NCI-H446 treated with DMSO at 0.1 percent for 48 hours (cell line): ENCODE measurements around the gene TXNDC8.
"Not testable (repeated sequence)": the region's sequence is repeated elsewhere in the genome, so short reads cannot be mapped to it uniquely, and the experiment has no call there.

Experiments used
- DNase-seq: peaks from one replicate; lab custom pipeline; 2025; lab: John Stamatoyannopoulos, UW

TXNDC8 gene

DNA sequence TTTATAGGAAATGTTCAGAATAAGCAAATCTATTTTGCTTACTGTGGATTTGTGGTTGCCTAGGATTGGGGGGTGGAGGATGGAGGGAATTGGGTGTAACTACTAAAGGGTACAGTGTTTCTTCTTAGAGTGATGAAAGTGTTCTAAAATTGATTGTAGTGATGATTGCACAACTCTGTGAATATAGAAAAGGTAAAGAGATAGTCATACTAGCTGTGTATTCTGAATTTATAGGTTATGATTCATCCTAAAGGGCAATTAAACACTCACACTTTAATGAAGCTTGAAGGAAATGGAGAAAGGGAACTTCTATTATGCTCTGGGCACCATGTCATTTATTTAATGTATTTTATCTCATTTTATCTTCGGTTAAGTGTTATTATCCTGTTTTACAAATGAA, 9.9 kb downstream of the TXNDC8 start:
- DNase-seq: no peak

DNA sequence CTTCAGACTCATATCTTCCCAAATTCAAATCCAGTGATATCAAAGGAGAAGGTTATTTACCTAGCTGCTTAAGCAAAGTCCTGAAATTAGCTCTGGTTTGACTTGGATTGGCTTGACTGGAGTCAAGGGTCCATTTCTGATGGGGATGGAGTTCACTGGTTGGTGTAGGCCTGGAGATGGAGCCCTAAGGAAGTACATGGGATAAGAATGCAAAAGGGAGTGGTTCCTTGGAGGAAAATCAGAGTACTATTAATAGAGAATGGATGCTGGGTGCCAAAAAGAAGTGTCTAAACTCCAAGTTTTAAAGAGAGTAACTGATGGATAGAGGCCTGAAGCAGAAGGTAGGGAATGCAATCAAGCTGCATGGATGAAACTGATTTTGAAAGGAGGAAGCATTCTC, 13.8 kb downstream of the TXNDC8 start:
- no peak for DNase-seq

DNA sequence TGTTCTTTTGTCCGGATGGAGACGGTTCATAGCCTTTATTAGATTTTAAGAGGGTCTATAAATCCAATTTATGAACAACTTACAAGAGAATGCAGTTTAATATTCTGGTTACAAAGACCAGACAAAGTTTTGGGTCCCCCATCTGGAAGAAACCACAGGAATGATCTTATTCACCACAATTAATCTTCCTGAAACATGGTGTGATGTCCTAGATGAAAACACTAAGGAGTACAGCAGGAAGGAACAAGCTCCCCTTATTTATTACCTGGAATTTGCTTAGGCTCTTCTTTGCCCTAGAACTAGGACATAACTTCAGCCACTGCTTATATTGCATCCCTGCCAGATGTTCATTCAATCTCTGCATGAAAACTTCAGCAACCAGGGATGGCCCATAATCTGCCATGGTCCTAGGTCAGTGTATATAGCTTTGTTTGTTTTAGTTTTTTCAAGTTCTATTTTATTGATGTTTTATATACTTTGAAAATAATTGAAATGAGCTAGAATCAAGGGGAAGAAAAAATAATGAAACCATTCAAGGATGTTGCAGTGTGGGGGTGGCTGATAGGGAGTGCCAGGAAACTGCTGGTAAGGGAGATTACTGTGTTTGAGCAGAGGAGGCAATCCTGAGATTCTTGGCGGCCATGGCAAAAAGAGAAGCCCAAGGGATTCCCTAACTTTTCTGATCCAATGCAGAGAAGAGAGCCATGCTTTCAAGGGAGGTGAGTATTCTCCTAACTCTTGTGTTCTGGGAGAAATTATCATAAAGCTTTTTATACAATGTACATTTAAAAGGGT, 16.8 kb downstream of the TXNDC8 start:
- no peak for DNase-seq

DNA sequence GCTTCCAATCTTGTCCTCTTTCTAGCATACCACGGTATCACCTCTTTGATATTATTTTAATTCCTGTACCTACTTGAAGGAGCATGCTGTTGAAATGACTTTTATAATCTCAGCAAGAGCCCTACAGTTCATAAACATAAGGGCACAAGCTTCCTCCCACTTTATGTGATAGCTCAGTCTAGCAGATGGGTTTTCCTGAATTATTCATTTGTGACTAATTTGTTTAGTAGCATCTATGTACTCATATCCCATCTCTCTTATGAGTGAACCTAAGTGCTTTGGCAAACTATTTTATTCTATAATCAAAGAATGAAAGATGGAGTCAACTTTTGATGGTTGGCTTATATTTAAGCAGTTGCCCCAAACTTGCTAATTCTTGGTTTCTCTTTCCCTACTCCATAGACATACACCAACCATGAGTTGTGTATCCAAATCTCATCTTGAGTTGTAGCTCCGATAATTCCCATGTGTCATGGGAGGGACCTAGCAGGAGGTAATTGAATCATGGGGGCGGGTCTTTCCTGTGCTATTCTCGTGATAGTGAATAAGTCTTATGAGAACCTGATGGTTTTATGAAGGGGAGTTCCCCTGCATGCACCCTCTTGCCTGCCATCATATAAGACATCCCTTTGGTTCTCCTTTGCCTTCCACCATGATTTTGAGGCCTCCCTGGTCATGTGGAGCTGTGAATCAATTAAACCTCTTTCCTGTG, 17.7 kb downstream of the TXNDC8 start:
- no peak for DNase-seq

DNA sequence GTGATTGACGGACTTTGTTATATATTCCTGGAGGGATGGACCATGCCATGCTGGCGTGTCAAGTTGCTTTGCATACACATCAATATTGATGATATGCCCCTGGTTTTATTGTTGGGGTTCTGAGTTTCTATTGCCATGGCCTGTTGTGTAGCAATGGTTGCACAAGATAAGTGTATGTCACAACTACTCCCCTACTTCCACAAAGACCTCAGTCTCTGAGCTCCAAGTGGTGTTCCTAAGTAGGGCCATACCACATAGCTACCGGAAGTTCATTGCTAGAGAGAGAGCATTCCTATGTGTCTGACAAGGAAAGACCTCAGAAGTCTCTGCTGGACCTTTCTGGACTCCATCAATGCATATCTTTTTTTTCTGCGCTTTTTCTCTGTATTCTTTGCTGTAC, 19.8 kb downstream of the TXNDC8 start:
- no peak for DNase-seq

DNA sequence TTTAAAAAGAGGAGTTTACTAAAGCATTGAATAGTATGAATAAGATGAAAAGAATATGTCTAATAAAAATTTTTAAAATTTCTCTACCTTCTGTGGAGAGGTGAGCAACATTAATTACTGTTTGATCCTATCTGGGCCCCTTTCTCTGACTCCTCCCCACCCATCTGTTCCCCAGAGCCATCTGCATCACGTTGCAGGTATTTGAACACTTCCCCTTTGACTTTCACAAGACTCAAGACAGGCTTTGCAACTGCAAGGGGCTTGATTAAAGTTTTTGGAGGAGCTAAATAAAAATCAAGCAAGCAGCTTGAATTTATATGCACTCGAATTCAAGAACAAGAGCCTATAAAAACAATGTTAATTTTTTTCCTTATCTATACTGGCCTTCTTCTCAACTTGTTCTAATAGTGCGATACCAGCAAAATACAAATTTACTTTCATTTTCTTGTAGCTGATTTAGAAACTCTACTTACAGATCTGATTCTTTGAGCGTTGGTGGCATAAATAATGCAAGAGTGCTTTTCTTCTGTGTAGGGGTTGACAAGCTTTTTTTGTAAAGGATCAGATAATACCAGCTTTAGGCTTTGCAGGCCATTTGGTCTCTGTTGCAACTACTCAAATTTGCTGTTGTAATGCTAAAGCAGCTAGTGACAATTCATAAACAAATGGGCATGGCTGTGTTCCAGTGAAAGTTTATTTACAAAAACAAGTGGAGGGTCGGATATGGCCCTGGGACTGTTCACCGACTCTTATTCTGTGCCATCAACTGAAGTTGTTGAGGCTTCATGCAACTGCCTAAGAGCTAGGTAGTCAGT, 21.2 kb downstream of the TXNDC8 start:
- DNase-seq: no peak

DNA sequence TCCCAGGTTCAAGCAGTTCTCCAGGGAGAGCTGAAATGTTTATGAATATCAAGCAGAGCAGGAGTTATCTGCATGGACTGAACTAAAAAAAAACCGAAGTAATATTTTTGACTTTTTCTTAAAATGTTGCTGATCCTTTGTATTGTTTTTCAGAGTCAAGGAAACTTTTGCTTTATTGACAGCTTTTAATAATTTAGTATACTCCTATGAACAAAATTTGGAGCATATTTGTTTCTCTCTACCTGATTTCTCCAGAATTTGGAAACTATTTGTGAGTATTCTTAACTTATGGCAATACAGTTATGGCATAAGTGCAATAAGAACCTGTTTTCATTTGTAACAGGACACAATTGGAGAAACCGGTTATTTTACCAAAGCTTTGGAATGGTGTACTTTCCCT, 25.7 kb downstream of the TXNDC8 start:
- DNase-seq: not testable (repeated sequence)

DNA sequence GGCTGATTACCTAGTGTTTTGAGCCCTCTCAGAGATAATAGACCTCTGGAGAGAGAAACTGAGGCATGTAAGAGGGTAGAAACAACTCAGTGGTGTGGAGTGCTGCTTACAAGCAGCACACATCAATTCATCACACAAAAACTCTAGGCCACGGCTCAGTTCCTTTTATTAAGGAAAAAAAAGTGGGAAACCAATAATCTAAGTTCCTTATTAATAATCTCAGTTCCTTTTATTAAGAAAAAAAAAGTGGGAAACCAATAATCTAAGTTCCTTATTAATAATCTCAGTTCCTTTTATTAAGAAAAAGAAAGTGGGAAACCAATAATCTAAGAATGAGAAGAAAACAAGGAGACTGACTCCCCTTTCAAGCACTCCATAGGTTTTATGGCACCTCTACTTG, 28.0 kb downstream of the TXNDC8 start:
- DNase-seq: no peak

DNA sequence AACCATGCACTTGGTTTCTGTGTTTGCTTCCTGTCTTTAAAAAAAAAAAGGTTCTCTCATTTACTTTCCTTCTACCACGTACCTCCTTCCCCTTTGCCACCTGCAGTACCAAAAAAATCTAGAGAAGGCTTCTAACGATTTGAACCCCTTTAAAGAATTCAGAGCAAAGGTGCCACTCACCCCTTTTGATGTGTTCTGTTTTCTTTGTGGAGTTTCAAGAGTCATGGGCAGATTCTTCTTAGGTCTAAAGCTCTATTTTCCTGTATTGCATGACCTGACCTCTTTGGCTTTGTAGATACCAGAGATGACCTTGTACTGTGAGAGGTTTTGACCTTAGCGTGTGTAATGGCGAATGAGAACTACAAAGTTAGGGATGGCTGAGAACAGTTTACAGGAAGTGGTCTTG, 29.0 kb downstream of the TXNDC8 start:
- no peak for DNase-seq

DNA sequence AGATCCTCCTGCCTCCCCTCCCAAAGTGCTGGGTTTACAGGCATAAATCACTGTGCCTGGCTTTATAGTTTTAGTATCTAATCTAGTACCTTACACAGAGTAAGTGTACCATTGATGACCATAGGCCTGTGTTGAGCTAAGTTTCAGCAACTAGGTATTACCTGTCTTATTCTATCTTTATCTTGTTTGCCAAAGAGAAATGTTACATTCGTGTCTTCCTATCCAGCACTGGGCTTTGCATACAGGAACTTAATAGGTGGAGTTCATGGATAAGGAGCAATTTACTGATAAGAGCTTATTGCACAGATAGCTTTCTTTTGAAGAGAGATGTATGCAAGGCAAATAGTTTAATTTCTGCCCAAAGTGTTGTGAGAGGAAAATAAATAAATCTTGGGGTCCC, 30.5 kb downstream of the TXNDC8 start:
- no peak for DNase-seq

DNA sequence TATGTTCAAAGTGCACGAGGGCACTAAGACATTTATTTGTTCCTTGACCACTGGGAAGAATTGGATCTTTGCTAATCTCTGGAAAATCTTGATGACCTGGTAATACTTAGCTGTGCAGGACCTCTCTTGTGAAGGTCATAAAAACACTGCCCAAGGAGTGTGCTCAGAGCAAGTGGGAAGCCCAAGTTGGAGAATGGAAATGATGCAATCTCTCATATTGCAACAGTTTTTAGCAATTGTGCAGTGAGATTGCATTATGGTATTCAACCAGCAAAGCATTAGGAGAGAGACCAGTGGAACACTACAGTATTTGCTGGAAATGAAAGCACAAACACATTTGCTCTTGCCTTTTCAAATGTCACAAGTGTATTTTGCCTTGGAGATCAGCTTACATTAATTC, 34.5 kb downstream of the TXNDC8 start:
- DNase-seq: no peak

DNA sequence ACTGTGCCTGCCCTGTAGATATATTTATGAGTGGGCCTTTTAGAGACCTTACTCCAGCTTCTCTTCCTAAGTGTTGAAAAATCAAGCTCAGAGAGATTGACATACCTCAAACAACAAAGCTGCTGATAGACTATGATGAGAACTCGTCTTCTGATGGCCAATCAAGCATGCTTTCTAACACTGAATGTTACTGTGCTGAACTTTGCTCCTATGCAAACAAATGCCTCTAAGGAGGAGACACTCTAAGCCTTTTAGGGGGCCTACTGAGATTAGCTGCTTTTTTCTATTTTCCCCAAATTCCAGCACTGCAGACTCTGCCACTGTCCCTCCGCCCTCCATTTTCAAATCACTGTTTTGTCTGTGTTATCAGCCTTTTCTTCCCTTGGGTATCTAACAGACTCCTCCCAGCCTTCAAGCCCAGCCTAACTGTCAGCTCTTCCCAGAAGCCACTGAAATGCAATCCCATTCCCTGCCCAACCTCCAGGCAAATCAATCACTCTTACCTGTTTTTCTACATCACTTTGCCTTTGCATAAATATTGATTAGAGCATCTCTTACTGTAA, 39.5 kb downstream of the TXNDC8 start:
- no peak for DNase-seq

DNA sequence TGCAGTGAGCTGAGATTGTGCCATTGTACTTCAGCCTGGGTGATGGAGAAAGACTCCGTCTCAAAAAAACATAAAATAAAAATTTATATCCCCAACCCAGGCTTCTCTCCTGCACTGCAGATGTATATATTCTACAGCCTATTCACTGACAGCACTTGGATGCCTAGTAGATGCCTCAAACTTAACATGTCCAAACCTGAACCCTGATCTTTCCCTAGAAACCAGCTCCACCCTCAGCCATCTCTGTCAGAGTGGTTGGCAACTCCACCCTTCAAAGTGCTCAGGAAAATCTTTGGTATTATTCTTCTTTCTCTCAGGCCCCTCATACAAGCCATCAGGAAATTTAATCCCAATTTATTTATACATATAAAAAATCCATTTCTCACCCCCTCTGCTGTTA, 44.4 kb downstream of the TXNDC8 start:
- DNase-seq: no peak

DNA sequence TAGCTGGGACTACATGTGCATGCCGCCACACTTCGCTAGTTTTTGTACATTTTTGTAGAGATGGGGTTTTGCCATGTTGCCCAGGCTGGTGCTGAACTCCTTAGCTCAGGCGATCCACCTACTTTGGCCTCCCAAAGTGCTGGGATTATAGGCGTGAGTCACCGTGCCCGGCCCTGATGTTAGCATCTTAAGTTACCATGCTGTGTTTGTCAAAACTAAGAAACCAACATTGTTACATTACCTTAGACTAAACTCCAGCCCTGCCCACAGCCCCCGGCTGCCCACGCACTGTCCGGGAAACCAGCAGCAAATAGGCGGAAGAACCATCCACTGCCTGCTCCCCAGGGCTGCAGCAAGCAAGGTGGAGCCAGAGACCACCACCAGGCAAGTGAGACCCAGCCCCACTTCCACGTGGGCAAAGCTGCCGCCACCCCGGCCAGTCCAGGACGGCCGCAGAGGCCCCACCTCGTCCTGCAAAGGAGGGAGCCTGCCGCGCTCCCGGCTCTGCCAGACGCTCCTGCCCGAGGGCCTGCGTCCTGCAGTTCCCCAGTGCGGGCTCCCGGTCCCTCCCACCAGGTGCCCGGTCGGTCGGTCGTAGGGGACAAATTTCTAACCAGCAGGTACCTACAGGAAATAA, 45.6 kb downstream of the TXNDC8 start:
- DNase-seq: no peak

DNA sequence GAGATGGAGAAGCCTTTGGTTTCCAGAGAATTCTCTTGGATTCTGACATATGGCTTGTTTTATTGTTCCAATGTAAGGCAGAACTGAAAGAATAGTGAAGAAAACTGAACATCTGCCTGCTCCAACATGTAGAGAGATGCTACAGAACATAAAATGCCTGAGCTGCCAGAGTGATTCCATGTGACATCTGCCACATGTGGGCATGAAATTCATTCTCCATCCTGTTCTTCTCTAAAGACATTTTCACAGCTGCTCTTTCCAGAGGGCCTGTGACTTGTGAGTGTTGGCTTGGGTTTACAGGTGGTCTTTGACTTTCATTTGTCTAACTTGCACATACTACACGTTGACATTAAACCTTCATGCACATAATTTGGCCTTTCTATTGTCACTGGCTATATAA, 47.7 kb downstream of the TXNDC8 start:
- DNase-seq: no peak

DNA sequence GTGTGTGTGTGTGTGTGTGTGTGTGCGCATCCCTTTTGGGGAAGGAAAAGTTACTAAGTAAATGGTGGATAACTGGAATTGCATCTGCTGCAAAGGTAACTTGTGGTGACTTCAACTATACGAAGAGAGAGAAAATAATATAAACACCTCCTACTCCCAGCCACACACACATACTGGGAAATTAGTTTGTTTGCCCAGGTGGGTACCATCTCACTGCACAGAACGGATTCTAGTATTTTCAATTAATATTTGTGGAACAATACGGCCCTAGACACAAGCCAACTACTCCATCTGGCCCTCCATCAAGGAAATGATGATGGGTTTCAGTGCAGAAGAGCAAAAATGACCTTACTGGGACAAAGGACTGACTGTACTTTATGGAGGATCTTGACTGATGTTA, 49.2 kb downstream of the TXNDC8 start:
- no peak for DNase-seq

DNA sequence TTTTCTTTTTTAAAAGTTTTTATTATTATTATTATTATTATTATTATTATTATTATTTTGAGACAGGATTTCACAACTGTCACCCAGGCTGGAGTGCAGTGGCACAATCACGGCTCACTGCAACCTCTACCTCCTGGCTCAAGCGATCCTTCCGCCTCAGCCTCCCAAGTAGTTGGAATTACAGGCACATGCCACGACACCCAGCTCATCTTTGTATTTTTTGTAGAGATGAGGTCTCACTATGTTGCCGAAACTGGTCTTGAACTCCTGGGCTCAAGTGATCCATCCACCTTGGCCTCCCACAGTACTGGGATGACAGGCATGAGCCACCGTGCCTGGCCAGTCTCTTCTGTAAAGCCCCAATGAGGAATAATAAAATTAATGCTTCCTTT, 50.4 kb downstream of the TXNDC8 start:
- no peak for DNase-seq

DNA sequence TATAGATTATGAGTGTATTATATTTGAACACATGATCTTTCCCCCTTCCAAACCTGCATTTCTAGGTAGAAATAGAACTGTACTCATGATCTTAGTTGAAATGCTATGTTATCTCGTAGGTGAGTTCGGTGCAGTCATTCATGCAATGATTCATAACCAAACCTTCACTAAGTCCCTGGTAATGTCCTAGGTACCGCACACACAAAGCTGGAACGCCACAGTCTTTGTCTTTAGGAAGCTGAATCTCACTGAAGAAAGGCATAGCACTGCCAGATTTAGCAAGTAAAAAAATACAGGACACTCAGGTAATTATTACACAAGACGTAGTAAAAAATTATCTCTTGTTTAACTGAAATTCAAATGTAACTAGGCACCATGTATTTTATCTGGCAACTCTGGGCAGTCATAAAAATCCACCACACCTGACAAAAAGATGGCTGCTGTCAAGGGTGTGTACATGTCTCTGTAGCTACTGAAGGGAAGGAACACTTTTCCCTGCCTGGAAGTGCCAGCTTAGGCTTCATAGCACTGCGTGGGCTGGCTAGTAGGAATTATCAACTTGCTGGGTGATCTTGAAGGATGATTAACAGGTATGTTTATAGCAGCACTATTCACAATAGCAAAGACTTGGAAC, 53.3 kb downstream of the TXNDC8 start:
- DNase-seq: no peak

DNA sequence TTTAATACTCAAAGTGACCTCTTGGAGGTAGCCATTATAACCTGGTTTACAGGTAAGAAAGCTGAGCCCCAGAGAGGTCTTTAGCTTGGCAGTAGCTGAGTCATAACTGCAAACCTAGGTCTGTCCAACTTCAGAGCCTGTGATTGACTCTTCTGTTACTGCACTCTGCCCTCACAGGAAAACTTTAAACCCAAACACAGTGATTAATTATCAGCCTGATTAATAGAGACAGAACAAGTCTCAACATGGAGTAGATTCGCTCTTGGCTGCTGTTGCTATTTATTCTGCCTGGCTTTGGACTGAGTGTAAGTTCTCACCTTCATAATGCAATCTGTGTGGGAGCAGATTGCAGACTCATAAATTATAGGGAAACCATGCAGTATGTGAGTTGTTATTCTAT, 53.9 kb downstream of the TXNDC8 start:
- peak; percentile 57 for DNase-seq

DNA sequence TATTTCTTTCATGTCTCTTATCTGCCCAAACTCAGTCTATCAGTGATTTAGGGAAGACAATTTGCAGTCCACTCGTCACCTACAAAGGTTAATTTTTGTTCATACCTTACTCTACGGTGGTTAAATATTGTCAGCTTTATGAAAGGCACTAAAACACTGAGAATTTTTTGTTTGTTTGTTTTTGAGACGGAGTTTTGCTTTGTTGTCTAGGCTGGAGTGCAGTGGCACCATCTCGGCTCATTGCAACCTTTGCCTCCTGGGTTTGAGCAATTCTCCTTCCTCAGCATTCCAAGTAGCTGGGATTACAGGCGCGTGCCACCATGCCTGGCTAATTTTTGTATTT, 55.0 kb downstream of the TXNDC8 start:
- DNase-seq: no peak

DNA sequence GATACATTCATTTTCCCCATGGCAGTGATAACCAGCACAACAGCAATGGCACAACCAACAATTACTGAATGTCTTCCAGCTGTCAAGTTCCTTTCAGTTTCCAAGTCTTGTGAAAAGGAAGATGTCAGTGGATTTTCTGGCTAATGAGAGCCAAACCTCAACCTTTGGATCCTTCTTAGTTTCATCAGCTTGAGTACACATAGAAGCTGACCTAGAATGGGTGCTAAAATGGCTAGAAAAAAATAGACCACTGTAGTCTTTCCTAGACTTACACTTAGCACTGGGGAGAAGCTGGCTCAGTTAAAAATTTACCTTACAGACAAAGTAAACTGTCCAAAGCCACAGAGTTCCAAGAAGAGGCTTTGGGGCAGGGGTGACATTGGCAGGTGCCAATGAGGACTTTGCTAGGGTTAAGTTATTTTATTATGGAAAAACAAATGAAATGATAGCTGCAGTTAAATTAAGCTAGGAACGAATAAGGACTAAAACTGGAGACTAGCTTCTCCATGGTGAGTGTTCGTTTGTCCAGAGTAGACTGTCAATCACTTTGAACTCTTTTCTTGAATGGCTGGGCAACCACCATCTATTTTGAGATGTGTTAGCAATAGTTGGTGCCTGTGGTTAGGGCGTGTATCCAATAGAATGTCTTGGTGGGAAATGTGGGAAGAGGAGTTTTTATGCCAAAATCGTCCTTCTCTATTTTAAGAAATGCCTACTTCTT, 55.5 kb downstream of the TXNDC8 start:
- DNase-seq: no peak
